GM18498 (cell line): ENCODE measurements around the gene ISY1.
"Not testable (repeated sequence)": the region's sequence is repeated elsewhere in the genome, so short reads cannot be mapped to it uniquely, and the experiment has no call there.

ENCODE experiments used
- ATAC-seq: cut with Tn5 transposase; IDR thresholded peaks from one replicate; pipeline ENCODE4 v1.9.1; 2021; ENCODE audit warnings: mild to moderate bottlenecking, moderate library complexity; ENCODE audit not compliant: unreplicated experiment

The ISY1 gene

GRCh38 chr3:129173206-129173605 is 12.3 kb upstream of the ISY1 start:
- no peak for ATAC-seq

- no peak for ATAC-seq
These were observed 5.9 kb upstream of the ISY1 start for GRCh38 chr3:129166579-129167332.

GRCh38 chr3:129165594-129165993 is 4.7 kb upstream of the ISY1 start:
- ATAC-seq = not testable (repeated sequence)

GRCh38 chr3:129164500-129164899 is 3.6 kb upstream of the ISY1 start:
- no peak for ATAC-seq

GRCh38 chr3:129162729-129163579 is 2.1 kb upstream of the ISY1 start:
- no peak for ATAC-seq

- peak; percentile 3 for ATAC-seq
These were observed 1.0 kb upstream of the ISY1 start for GRCh38 chr3:129161860-129162271.

GRCh38 chr3:129144786-129145185 is 16.1 kb downstream of the ISY1 start:
- ATAC-seq = no peak

GRCh38 chr3:129141011-129141410 is 19.9 kb downstream of the ISY1 start:
- ATAC-seq = not testable (repeated sequence)

- no peak for ATAC-seq
These were observed 21.0 kb downstream of the ISY1 start for GRCh38 chr3:129139911-129140310.

- not testable (repeated sequence) for ATAC-seq
These were observed 24.6 kb downstream of the ISY1 start for GRCh38 chr3:129136275-129136674.

GRCh38 chr3:129132097-129132866 is 28.6 kb downstream of the ISY1 start:
- no peak for ATAC-seq

- no peak for ATAC-seq
These were observed 29.3 kb downstream of the ISY1 start for GRCh38 chr3:129131465-129132088.

- ATAC-seq = no peak
These were observed 30.5 kb downstream of the ISY1 start for GRCh38 chr3:129130291-129130813.

GRCh38 chr3:129128357-129129155 is 32.3 kb downstream of the ISY1 start:
- ATAC-seq = no peak

- ATAC-seq = no peak
These were observed 34.1 kb downstream of the ISY1 start for GRCh38 chr3:129126726-129127280.

GRCh38 chr3:129123314-129124060 is 37.4 kb downstream of the ISY1 start:
- no peak for ATAC-seq

- no peak for ATAC-seq
These were observed 38.4 kb downstream of the ISY1 start for GRCh38 chr3:129122412-129123011.

GRCh38 chr3:129121792-129122411 is 39.0 kb downstream of the ISY1 start, which contains the start of gene RAB43:
TSS of gene RAB43 (minus strand) at chr3:129121804. CDS start at chr3:129121489, 315 bp downstream.
- ATAC-seq = peak; percentile 60
